ENCODE measurements around the gene FMNL2. TPM values are rescaled to one million over a fixed set of nuclear protein-coding genes. Genes with fewer than 3 reads are reported as not detected.

The FMNL2 gene
- 15.7 and 22.9 TPM in 2 replicates for total RNA-seq

DNA sequence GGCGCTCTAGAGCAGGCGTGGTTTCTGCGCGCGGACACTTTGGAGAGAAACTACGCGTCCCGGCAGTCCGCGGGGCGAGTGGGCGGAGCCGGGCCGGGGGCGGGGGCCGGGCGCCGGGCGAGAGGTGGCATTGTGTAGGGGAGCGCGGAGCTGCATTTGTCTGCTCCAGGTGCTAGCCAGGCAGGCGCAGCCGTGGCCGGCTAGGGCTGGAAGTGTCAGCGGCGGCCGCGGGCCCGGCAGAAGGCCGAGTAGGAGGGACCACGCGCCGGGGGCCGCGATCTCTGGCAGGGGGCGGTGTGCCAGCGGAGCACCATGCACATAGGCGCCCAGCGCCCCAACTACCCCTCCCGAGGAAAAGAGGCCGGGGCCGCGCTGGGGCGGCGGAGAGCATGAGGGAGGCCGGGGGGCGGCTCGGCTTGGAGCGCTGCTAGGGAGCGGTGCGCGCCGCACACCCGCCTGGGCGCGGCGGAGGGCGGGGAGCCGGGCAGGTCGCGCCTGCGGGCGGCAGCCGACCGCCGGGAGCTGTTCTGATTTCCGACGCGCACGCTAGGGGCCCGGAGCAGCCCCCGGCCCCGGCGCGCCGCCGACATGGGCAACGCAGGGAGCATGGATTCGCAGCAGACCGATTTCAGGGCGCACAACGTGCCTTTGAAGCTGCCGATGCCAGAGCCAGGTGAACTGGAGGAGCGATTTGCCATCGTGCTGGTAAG is at the start of gene FMNL2:
FMNL2 (plus strand) TSS at position 159 of the 710 bp plus-strand sequence.

Other genes with a start within 250 kb of the FMNL2 start
- gene CACNB4, start 236.1 kb upstream of the FMNL2 start, total RNA-seq: 0.21 and 0.33 TPM in 2 replicates
- gene STAM2, start 159.4 kb upstream of the FMNL2 start, total RNA-seq: 7.6 and 19.5 TPM in 2 replicates

Measured in airway epithelial cell (primary cell).